HCT116 (cell line): ENCODE data around the gene CARS1. TPM values are rescaled to one million over a fixed set of nuclear protein-coding genes. Genes with fewer than 3 reads are reported as not detected.

ENCODE experiments used
- ATAC-seq: fragments of 200-7000 bp; cut with Tn5 transposase; 2 replicates; pipeline ENCODE4 v1.9.1; 2020; ENCODE audit warnings: mild to moderate bottlenecking, moderate library complexity
- BruUV-seq: library from RNA; stranded (reverse); fragments of 400-500 nt; replicated peaks from 2 replicates; lab custom pipeline; 2021; lab: Mats Ljungman, UMichigan
- CTCF ChIA-PET: fragments of 300-600 bp; sonication (Branson Sonifier 250); formaldehyde crosslinking; loops from one replicate; lab custom pipeline; 2021; ENCODE audit warnings: antibody characterized with exemption; lab: Charles Lee
- POLR2A ChIA-PET: fragments of 300-600, 350-600 bp; sonication (Branson Sonifier 250); formaldehyde crosslinking; loops from one replicate; lab custom pipeline; 2021; ENCODE audit warnings: antibody characterized with exemption; lab: Charles Lee
- RAD21 ChIA-PET, 2 experiments: fragments of 300-600 bp; sonication (Branson Sonifier 250); formaldehyde crosslinking; loops; one replicate each; lab custom pipeline; 2023; ENCODE audit warnings: low total read pairs in 2 of 2; ENCODE audit not compliant: uncharacterized antibody in 2 of 2, unreplicated experiment in 2 of 2, low non-redundant PET in 1 of 2; lab: Charles Lee
- DNase-seq: peaks from one replicate; pipeline ENCODE4 v3.0.0-alpha.2; 2010; ENCODE audit warnings: low read depth, low spot score
- H2AFZ ChIP-seq: fragments of 200-600 bp; shearing (Covaris generic), sonication (generic); 2 replicates; pipeline ENCODE4 v1.6.1; 2017; ENCODE audit warnings: low read depth, mixed run types, mixed read lengths, antibody characterized with exemption, low read length; ENCODE audit not compliant: poor library complexity, severe bottlenecking
- H3K27ac ChIP-seq: 2 replicates; pipeline ENCODE4 v1.5.1; 2012; ENCODE audit warnings: low read depth, low read length
- H3K27me3 ChIP-seq: fragments of 200-600 bp; sonication (generic); 2 replicates; pipeline ENCODE4 v1.6.1; 2016; ENCODE audit warnings: mixed run types, low read length, mixed read lengths; ENCODE audit not compliant: insufficient read depth
- H3K36me3 ChIP-seq, 2 experiments: fragments of 200-500 bp in 1 of 2; fragments of 200-600 bp in 1 of 2; sonication (Bioruptor generic) in 1 of 2; sonication (generic) in 1 of 2; 2 replicates each; pipeline versions ENCODE4 v1.5.1 to v1.6.1; 2014 to 2016; ENCODE audit warnings: low read length in 2 of 2, inconsistent platforms in 1 of 2, mixed read lengths in 1 of 2, mixed run types in 1 of 2; ENCODE audit not compliant: insufficient read depth in 2 of 2, control insufficient read depth in 1 of 2
- H3K4me1 ChIP-seq, 2 experiments: fragments of 200-600 bp in 1 of 2; sonication (generic) in 1 of 2; 2 replicates each; pipeline versions ENCODE4 v1.5.1 to v1.6.1; 2012 to 2017; ENCODE audit warnings: low read length in 2 of 2, inconsistent platforms in 1 of 2, mild to moderate bottlenecking in 1 of 2, mixed read lengths in 1 of 2, mixed run types in 1 of 2, moderate library complexity in 1 of 2; ENCODE audit not compliant: insufficient read depth in 2 of 2, control insufficient read depth in 1 of 2
- H3K4me2 ChIP-seq: fragments of 200-600 bp; sonication (generic); 2 replicates; pipeline ENCODE4 v1.6.1; 2017; ENCODE audit warnings: mixed run types, low read length, mixed read lengths
- H3K4me3 ChIP-seq, 2 experiments: fragments of 200-600 bp in 1 of 2; sonication (generic) in 1 of 2; replicated peaks in 1 of 2; 2 replicates each; pipeline ENCODE4 v1.5.1; 2011 to 2016; ENCODE audit warnings: low read length in 2 of 2, control low read depth in 1 of 2, low read depth in 1 of 2, mild to moderate bottlenecking in 1 of 2, mixed read lengths in 1 of 2, mixed run types in 1 of 2
- H3K79me2 ChIP-seq: fragments of 200-600 bp; sonication (generic); 2 replicates; pipeline ENCODE4 v1.6.1; 2017; ENCODE audit warnings: mild to moderate bottlenecking, mixed run types, low read length, moderate library complexity, mixed read lengths; ENCODE audit not compliant: insufficient read depth
- H3K9ac ChIP-seq: fragments of 200-600 bp; sonication (generic); 2 replicates; pipeline ENCODE4 v1.6.1; 2016; ENCODE audit warnings: low read length, mixed read lengths
- H3K9me2 ChIP-seq: fragments of 200-600 bp; sonication (generic), shearing (Covaris generic); 2 replicates; pipeline ENCODE4 v1.6.1; 2017; ENCODE audit warnings: mixed run types, mild to moderate bottlenecking, moderate library complexity; ENCODE audit not compliant: insufficient read depth
- H3K9me3 ChIP-seq, 2 experiments: fragments of 200-500 bp in 1 of 2; fragments of 200-600 bp in 1 of 2; sonication (Bioruptor generic) in 1 of 2; sonication (generic) in 1 of 2; 2 replicates each; pipeline ENCODE4 v1.6.1; 2014 to 2017; ENCODE audit warnings: low read length in 2 of 2, mixed read lengths in 2 of 2, inconsistent platforms in 1 of 2, low read depth in 1 of 2, mild to moderate bottlenecking in 1 of 2, mixed run types in 1 of 2, moderate library complexity in 1 of 2; ENCODE audit not compliant: control insufficient read depth in 1 of 2, insufficient read depth in 1 of 2
- H4K20me1 ChIP-seq: fragments of 200-600 bp; sonication (generic), shearing (Covaris generic); 2 replicates; pipeline ENCODE4 v1.6.1; 2017; ENCODE audit warnings: mixed run types, mild to moderate bottlenecking, moderate library complexity; ENCODE audit not compliant: insufficient read depth
- CEBPB ChIP-seq: IDR thresholded peaks from 2 replicates; pipeline ENCODE4 v1.6.1; 2012; ENCODE audit warnings: low read depth
- ELF1 ChIP-seq: IDR thresholded peaks from 2 replicates; pipeline ENCODE4 v1.6.1; 2012; ENCODE audit warnings: low read depth, borderline replicate concordance
- EZH2 ChIP-seq: fragments of 200-600 bp; sonication (generic); IDR thresholded peaks from 2 replicates; pipeline ENCODE4 v1.6.1; 2017; ENCODE audit warnings: antibody characterized with exemption, mixed run types
- POLR2AphosphoS5 ChIP-seq: IDR thresholded peaks from 2 replicates; pipeline ENCODE4 v1.6.1; 2011; ENCODE audit warnings: mild to moderate bottlenecking, low read depth, low read length, moderate library complexity
- YY1 ChIP-seq: IDR thresholded peaks from 2 replicates; pipeline ENCODE4 v1.6.1; 2011; ENCODE audit warnings: low read length, low read depth, moderate library complexity, mild to moderate bottlenecking; ENCODE audit not compliant: insufficient replicate concordance; ENCODE audit errors: extremely low read depth
- intact Hi-C: fragments of 100-400 bp; cut with micrococcal nuclease; formaldehyde crosslinking; loops from 2 replicates; pipeline ENCODE4 v1.10.0; 2022
- total RNA-seq: library from RNA; stranded (reverse); gene quantifications from one replicate; pipeline ENCODE4 v1.2.1, GENCODE V29; 2021; ENCODE audit not compliant: unreplicated experiment
- TF ChIP-seq, protein P1 (sequence below): IDR thresholded peaks from 2 replicates; pipeline ENCODE4 v1.6.1; 2011; ENCODE audit warnings: mild to moderate bottlenecking, low read length, moderate library complexity; ENCODE audit not compliant: insufficient replicate concordance; ENCODE audit errors: extremely low read depth
- TF ChIP-seq, protein P2 (sequence below): IDR thresholded peaks from 2 replicates; pipeline ENCODE4 v1.6.1; 2012; ENCODE audit warnings: low read depth

The CARS1 gene
- total RNA-seq, 1 experiment from 2014 or later = 124 TPM

DNA sequence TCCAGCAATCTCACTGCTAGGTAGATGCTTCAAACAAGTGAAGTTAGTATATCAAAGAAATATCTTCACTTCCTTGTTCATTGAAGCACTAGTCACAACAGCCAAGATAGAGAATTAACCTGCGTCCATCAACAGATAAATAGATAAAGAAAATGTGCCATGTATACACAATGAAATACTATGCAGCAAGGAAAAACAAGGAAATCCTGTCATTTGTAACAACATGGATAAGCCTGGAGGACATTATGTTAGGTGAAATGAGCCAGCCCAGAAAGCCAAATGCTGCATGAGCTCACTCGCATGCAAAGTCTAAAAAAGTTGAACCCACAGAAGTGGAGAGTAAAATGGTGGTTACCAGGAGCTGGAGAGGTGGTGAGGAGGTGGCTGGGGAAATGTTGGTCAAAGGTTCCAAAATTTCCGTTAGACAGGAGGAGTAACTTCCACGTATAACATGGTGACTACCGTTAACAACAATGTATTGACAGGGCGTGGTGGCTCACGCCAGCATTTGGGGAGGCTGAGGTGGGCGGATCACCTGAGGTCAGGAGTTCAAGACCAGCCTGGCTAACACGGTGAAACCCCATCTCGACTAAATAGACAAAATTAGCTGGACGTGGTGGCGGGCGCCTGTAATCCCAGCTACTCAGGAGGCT lies 23.6 kb upstream of the CARS1 start:
- RAD21 ChIA-PET = no interaction called here
- intact Hi-C loops = no loop called here

More for the DNA sequence above, 23.6 kb upstream of the CARS1 start:
- no peak for ATAC-seq
- H3K9me2 ChIP-seq = no peaks in the 10 kb centered on the region
- no peaks in the 10 kb centered on the region for H3K79me2 ChIP-seq
- H3K9ac ChIP-seq = no peak overlapping the region
- DNase-seq = no peak
- no peak overlapping the region for H2AFZ ChIP-seq
- H3K36me3 ChIP-seq = no peaks in the 10 kb centered on the region
- ChIA-PET CTCF (no interaction called here), POLR2A (no interaction called here)
- no peaks in the 10 kb centered on the region for H3K9me3 ChIP-seq
- no peak for TF ChIP-seq CEBPB
- TF ChIP-seq, protein P1, sequence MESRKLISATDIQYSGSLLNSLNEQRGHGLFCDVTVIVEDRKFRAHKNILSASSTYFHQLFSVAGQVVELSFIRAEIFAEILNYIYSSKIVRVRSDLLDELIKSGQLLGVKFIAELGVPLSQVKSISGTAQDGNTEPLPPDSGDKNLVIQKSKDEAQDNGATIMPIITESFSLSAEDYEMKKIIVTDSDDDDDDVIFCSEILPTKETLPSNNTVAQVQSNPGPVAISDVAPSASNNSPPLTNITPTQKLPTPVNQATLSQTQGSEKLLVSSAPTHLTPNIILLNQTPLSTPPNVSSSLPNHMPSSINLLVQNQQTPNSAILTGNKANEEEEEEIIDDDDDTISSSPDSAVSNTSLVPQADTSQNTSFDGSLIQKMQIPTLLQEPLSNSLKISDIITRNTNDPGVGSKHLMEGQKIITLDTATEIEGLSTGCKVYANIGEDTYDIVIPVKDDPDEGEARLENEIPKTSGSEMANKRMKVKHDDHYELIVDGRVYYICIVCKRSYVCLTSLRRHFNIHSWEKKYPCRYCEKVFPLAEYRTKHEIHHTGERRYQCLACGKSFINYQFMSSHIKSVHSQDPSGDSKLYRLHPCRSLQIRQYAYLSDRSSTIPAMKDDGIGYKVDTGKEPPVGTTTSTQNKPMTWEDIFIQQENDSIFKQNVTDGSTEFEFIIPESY = no peak
- TF ChIP-seq ELF1 = no peak
- TF ChIP-seq, protein P2, sequence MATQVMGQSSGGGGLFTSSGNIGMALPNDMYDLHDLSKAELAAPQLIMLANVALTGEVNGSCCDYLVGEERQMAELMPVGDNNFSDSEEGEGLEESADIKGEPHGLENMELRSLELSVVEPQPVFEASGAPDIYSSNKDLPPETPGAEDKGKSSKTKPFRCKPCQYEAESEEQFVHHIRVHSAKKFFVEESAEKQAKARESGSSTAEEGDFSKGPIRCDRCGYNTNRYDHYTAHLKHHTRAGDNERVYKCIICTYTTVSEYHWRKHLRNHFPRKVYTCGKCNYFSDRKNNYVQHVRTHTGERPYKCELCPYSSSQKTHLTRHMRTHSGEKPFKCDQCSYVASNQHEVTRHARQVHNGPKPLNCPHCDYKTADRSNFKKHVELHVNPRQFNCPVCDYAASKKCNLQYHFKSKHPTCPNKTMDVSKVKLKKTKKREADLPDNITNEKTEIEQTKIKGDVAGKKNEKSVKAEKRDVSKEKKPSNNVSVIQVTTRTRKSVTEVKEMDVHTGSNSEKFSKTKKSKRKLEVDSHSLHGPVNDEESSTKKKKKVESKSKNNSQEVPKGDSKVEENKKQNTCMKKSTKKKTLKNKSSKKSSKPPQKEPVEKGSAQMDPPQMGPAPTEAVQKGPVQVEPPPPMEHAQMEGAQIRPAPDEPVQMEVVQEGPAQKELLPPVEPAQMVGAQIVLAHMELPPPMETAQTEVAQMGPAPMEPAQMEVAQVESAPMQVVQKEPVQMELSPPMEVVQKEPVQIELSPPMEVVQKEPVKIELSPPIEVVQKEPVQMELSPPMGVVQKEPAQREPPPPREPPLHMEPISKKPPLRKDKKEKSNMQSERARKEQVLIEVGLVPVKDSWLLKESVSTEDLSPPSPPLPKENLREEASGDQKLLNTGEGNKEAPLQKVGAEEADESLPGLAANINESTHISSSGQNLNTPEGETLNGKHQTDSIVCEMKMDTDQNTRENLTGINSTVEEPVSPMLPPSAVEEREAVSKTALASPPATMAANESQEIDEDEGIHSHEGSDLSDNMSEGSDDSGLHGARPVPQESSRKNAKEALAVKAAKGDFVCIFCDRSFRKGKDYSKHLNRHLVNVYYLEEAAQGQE = no peak
- TF ChIP-seq POLR2AphosphoS5 = no peak
- no peak for TF ChIP-seq YY1
- TF ChIP-seq EZH2 = no peak
- H3K27me3 ChIP-seq = no peaks in the 10 kb centered on the region
- H3K4me3 ChIP-seq = no peak overlapping the region
- peak overlapping the region; percentile 39 for H3K4me2 ChIP-seq
- H4K20me1 ChIP-seq = no peaks in the 10 kb centered on the region
- BruUV-seq = no TSS peak
- no peak overlapping the region for H3K27ac ChIP-seq
- H3K4me1 ChIP-seq = peaks cover 0 to 9% of the 10 kb centered on the region in 2 experiments; a peak in 2 of 4 replicates
